Gastroesophageal sphincter (tissue), 3 donors: ENCODE results near the gene PALD1.

Experiments
- POLR2A ChIP-seq, 2 donors: fragments of 450-650 bp; IDR thresholded peaks; one replicate each; pipeline ENCODE4 v1.6.1; 2017; ENCODE audit warnings: antibody characterized with exemption in 2 of 2, mild to moderate bottlenecking in 2 of 2, moderate library complexity in 1 of 2
- POLR2AphosphoS5 ChIP-seq: sonication (generic); formaldehyde crosslinking; IDR thresholded peaks from one replicate; pipeline ENCODE4 v1.6.1; 2017; ENCODE audit warnings: antibody characterized with exemption
- TF ChIP-seq, protein P1 (sequence below), 4 experiments: fragments of 200-600 bp in 2 of 4; fragments of 450-650 bp in 2 of 4; sonication (generic) in 1 of 4; IDR thresholded peaks; one replicate each; pipeline ENCODE4 v1.5.1; 2017 to 2019; ENCODE audit warnings: antibody characterized with exemption in 4 of 4, mild to moderate bottlenecking in 2 of 4, moderate library complexity in 2 of 4

DNA sequence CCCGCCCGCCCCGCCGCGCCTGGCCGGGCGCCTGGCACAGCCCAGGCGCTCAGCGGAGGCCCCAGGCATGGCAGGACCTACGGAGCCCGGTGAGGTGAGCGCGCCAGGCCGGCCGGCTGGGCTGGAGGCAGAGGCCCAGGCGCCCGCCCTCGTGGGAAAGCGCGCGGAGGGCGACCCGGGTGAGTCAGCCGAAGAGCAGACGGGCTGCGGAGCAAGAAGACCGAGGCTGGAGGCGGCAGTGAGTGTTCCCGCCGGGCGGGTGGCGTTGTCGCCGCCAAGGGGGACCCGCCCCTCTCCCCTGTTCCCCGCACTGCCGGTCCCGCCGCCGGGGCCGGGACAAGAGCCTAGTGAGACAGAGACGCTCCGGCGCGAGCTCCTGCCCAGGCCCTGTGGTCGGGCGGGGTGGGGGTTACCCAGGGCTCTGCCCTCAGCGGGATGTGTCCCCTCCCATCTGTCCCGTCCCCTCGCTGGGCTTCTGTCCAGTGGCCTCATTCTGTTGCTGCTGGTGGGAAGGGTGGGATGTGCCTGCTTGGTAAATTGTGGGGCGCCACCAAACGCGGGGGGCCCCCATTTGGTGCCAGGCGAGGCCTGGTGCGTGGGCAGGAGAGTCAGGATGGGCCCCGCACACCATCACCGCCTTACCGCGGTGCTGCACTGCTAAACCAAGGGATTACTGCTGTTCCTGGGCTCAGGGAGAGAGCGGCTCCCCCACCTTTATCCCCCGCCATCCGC is 20.1 kb upstream of the PALD1 start:
- TF ChIP-seq, protein P1, sequence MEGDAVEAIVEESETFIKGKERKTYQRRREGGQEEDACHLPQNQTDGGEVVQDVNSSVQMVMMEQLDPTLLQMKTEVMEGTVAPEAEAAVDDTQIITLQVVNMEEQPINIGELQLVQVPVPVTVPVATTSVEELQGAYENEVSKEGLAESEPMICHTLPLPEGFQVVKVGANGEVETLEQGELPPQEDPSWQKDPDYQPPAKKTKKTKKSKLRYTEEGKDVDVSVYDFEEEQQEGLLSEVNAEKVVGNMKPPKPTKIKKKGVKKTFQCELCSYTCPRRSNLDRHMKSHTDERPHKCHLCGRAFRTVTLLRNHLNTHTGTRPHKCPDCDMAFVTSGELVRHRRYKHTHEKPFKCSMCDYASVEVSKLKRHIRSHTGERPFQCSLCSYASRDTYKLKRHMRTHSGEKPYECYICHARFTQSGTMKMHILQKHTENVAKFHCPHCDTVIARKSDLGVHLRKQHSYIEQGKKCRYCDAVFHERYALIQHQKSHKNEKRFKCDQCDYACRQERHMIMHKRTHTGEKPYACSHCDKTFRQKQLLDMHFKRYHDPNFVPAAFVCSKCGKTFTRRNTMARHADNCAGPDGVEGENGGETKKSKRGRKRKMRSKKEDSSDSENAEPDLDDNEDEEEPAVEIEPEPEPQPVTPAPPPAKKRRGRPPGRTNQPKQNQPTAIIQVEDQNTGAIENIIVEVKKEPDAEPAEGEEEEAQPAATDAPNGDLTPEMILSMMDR (IDR thresholded peaks at IDR 0.05), result peak in 3 of 4 experiments; percentile 29 to 54 (median 53)
- TF ChIP-seq POLR2AphosphoS5 (peak; percentile 68), POLR2A (IDR thresholded peaks at IDR 0.05) (peak; percentile 37 to 39)
